NCI-H82 treated with DMSO at 0.1 percent for 48 hours (cell line): ENCODE measurements around the gene MKRN1.
"Not testable (repeated sequence)": the region's sequence is repeated elsewhere in the genome, so short reads cannot be mapped to it uniquely, and the experiment has no call there.

ENCODE experiments used
- DNase-seq: peaks from one replicate; lab custom pipeline; 2025; ENCODE audit not compliant: unreplicated experiment; lab: John Stamatoyannopoulos, UW

MKRN1 gene

GRCh38 chr7:140485500-140486265 lies 6.4 kb upstream of the MKRN1 start:
- no peak for DNase-seq

GRCh38 chr7:140484951-140485499 lies 5.7 kb upstream of the MKRN1 start:
- no peak for DNase-seq

- DNase-seq: no peak
These were observed 5.2 kb upstream of the MKRN1 start for GRCh38 chr7:140484479-140484878.

- no peak for DNase-seq
These were observed 407 bp upstream of the MKRN1 start for GRCh38 chr7:140479739-140480084.

- no peak for DNase-seq
These were observed 851 bp downstream of the MKRN1 start for GRCh38 chr7:140478246-140479061.

GRCh38 chr7:140476698-140477261 lies 2.5 kb downstream of the MKRN1 start:
- DNase-seq: no peak

- DNase-seq: peak; percentile 22
These were observed 3.5 kb downstream of the MKRN1 start for GRCh38 chr7:140475747-140476333.

- DNase-seq: no peak
These were observed 16.2 kb downstream of the MKRN1 start for GRCh38 chr7:140463111-140463510.

- no peak for DNase-seq
These were observed 20.4 kb downstream of the MKRN1 start for GRCh38 chr7:140458916-140459315.

GRCh38 chr7:140458201-140458600 lies 21.1 kb downstream of the MKRN1 start:
- DNase-seq: no peak

- DNase-seq: no peak
These were observed 22.7 kb downstream of the MKRN1 start for GRCh38 chr7:140456551-140457051.

- DNase-seq: no peak
These were observed 23.6 kb downstream of the MKRN1 start for GRCh38 chr7:140455743-140456142.

- DNase-seq: no peak
These were observed 24.7 kb downstream of the MKRN1 start for GRCh38 chr7:140454657-140455015.

- DNase-seq: not testable (repeated sequence)
These were observed 25.3 kb downstream of the MKRN1 start for GRCh38 chr7:140453785-140454656.

- no peak for DNase-seq
These were observed 26.0 kb downstream of the MKRN1 start for GRCh38 chr7:140453273-140453672.

GRCh38 chr7:140451716-140452115 lies 27.6 kb downstream of the MKRN1 start:
- DNase-seq: no peak

GRCh38 chr7:140448781-140449480 lies 30.4 kb downstream of the MKRN1 start:
- DNase-seq: no peak

- DNase-seq: no peak
These were observed 31.5 kb downstream of the MKRN1 start for GRCh38 chr7:140447841-140448240.

- no peak for DNase-seq
These were observed 32.8 kb downstream of the MKRN1 start for GRCh38 chr7:140446467-140446866.

GRCh38 chr7:140441519-140441918 lies 37.8 kb downstream of the MKRN1 start:
- DNase-seq: no peak
